ENCODE data around the gene CLDN1.

Gene CLDN1

DNA sequence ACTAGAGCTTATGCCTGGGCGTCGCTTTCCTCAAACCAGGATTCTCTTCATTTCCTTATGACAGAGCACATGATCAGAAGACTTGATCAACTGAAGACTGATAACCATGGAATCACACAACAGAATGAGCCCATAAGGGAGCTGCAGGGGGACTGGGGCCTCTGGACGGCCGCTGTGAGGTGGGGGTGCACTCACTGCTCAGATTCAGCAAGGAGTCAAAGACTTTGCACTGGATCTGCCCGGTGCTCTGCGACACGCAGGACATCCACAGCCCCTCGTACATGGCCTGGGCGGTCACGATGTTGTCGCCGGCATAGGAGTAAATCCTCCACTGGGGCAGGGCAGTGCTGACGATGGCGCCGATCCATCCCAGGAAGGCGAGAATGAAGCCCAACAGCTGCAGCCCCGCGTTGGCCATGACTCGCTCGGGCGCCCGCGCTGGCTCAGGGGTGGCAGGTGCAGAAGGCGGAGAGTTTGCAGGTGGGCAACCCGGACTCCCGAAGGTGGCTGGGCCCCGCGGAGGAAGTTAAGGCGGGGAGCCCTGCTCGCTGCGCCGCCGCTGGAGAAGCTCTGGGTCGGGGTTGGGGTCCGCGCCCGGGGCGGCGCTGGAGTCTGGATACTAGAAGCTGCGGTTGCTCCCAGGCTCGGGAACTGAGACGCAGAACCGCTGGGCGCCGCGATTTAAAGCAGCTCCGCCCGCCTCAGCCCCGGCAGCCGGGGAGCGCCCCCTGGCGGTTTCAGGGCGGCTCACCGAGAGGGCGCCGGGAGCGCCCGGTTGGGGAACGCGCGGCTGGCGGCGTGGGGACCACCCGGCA lies at the start of gene CLDN1:
Gene CLDN1, minus strand, starts transcription at position 658 of the 815 bp plus-strand sequence. Its CDS starts 240 bp downstream, at position 418.
- H3K9me3 ChIP-seq (ENCODE audit: severe bottlenecking), result no peaks in the 10 kb centered on the region
- H3K4me3 ChIP-seq (ENCODE audit: severe bottlenecking), result peak within 1 kb of the TSS; percentile 48
- H3K4me1 ChIP-seq (ENCODE audit: insufficient read depth, poor library complexity, severe bottlenecking), result peaks cover 34% of the 10 kb centered on the region
- peak within 1 kb of the TSS; percentile 70 for H3K27ac ChIP-seq (ENCODE audit: poor library complexity, severe bottlenecking)
- no peaks in the 10 kb centered on the region for H3K27me3 ChIP-seq (ENCODE audit: insufficient read depth, poor library complexity, severe bottlenecking)
- DNase-seq (ENCODE audit: low spot score) (peak; percentile 81), ATAC-seq (ENCODE audit: low read depth) (peak; percentile 75)
- no peaks in the 10 kb centered on the region for H3K36me3 ChIP-seq (ENCODE audit: low read depth)
- TF ChIP-seq, protein P1, sequence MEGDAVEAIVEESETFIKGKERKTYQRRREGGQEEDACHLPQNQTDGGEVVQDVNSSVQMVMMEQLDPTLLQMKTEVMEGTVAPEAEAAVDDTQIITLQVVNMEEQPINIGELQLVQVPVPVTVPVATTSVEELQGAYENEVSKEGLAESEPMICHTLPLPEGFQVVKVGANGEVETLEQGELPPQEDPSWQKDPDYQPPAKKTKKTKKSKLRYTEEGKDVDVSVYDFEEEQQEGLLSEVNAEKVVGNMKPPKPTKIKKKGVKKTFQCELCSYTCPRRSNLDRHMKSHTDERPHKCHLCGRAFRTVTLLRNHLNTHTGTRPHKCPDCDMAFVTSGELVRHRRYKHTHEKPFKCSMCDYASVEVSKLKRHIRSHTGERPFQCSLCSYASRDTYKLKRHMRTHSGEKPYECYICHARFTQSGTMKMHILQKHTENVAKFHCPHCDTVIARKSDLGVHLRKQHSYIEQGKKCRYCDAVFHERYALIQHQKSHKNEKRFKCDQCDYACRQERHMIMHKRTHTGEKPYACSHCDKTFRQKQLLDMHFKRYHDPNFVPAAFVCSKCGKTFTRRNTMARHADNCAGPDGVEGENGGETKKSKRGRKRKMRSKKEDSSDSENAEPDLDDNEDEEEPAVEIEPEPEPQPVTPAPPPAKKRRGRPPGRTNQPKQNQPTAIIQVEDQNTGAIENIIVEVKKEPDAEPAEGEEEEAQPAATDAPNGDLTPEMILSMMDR (IDR thresholded peaks at IDR 0.05; ENCODE audit: poor library complexity, severe bottlenecking), result peak; percentile 98

- H3K4me3 ChIP-seq (ENCODE audit: severe bottlenecking), result no peak overlapping the region
- peak overlapping the region; percentile 88 for H3K27ac ChIP-seq (ENCODE audit: poor library complexity, severe bottlenecking)
- TF ChIP-seq, protein P1 (IDR thresholded peaks at IDR 0.05; ENCODE audit: poor library complexity, severe bottlenecking), result no peak
- DNase-seq (ENCODE audit: low spot score) (no peak), ATAC-seq (ENCODE audit: low read depth) (peak; percentile 59)
- H3K36me3 ChIP-seq (ENCODE audit: low read depth), result no peaks in the 10 kb centered on the region
- H3K27me3 ChIP-seq (ENCODE audit: insufficient read depth, poor library complexity, severe bottlenecking), result no peaks in the 10 kb centered on the region
- H3K9me3 ChIP-seq (ENCODE audit: severe bottlenecking), result no peaks in the 10 kb centered on the region
- peaks cover 62% of the 10 kb centered on the region for H3K4me1 ChIP-seq (ENCODE audit: insufficient read depth, poor library complexity, severe bottlenecking)
Measured at GRCh38 chr3:190371152-190371551, 48.9 kb upstream of the CLDN1 start.

DNA sequence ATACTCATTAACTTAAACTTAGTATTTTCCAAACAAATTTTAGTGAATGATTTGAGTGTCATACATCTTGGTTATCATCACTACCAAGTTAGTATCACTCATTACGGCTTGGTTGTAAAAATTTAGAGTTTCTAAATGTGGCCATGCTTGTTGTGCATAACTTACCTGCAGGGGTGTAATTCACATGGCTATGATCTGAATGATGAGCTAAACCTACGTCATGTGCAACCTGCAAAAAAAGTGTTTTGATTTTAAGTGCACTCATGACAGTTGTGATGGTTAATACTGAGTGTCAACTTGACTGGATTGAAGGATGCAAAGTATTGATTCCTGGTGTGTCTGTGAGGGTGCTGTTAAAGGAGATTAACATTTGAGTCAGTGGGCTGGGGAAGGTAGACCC lies 48.1 kb upstream of the CLDN1 start:
- H3K4me1 ChIP-seq (ENCODE audit: insufficient read depth, poor library complexity, severe bottlenecking), result peaks cover 66% of the 10 kb centered on the region
- no peaks in the 10 kb centered on the region for H3K9me3 ChIP-seq (ENCODE audit: severe bottlenecking)
- TF ChIP-seq, protein P1 (IDR thresholded peaks at IDR 0.05; ENCODE audit: poor library complexity, severe bottlenecking), result no peak
- H3K4me3 ChIP-seq (ENCODE audit: severe bottlenecking), result no peak overlapping the region
- peak overlapping the region; percentile 88 for H3K27ac ChIP-seq (ENCODE audit: poor library complexity, severe bottlenecking)
- DNase-seq (ENCODE audit: low spot score) (no peak), ATAC-seq (ENCODE audit: low read depth) (no peak)
- H3K27me3 ChIP-seq (ENCODE audit: insufficient read depth, poor library complexity, severe bottlenecking), result no peaks in the 10 kb centered on the region
- no peaks in the 10 kb centered on the region for H3K36me3 ChIP-seq (ENCODE audit: low read depth)

- H3K27ac ChIP-seq (ENCODE audit: poor library complexity, severe bottlenecking), result peak overlapping the region; percentile 88
- H3K4me3 ChIP-seq (ENCODE audit: severe bottlenecking), result no peak overlapping the region
- H3K36me3 ChIP-seq (ENCODE audit: low read depth), result no peaks in the 10 kb centered on the region
- H3K27me3 ChIP-seq (ENCODE audit: insufficient read depth, poor library complexity, severe bottlenecking), result no peaks in the 10 kb centered on the region
- peak; percentile 61 for ATAC-seq (ENCODE audit: low read depth)
- DNase-seq (ENCODE audit: low spot score), result no peak
- no peaks in the 10 kb centered on the region for H3K9me3 ChIP-seq (ENCODE audit: severe bottlenecking)
- peaks cover 60% of the 10 kb centered on the region for H3K4me1 ChIP-seq (ENCODE audit: insufficient read depth, poor library complexity, severe bottlenecking)
- TF ChIP-seq, protein P1 (IDR thresholded peaks at IDR 0.05; ENCODE audit: poor library complexity, severe bottlenecking), result no peak
Measured at GRCh38 chr3:190369668-190370295, 47.5 kb upstream of the CLDN1 start.

Data from RWPE2 (cell line).